K562 (cell line): ENCODE results near the gene ZNF439. TPM values are rescaled to one million over a fixed set of nuclear protein-coding genes. Genes with fewer than 3 reads are reported as not detected.

Source experiments
- ATAC-seq: fragments of 200-7000 bp; cut with Tn5 transposase; 3 replicates; pipeline ENCODE4 v1.9.1; 2020; ENCODE audit warnings: moderate library complexity
- BruUV-seq: library from RNA; stranded (reverse); fragments of 400-500 nt; replicated peaks from 2 replicates; lab custom pipeline; 2021; lab: Mats Ljungman, UMichigan
- CTCF ChIA-PET: fragments of 300-600 bp; formaldehyde crosslinking; extraction: SDS; loops from one replicate; lab custom pipeline; 2021; ENCODE audit warnings: low intra/inter-chr PET ratio; lab: Yijun Ruan, JAX
- POLR2A ChIA-PET: fragments of 300-600, 350-650 bp; sonication (Branson Sonifier 250); formaldehyde crosslinking; extraction: SDS; loops from one replicate; lab custom pipeline; 2021; ENCODE audit warnings: antibody characterized with exemption, inconsistent platforms; lab: Yijun Ruan, JAX
- DNase-seq, 4 experiments: peaks; one replicate each; pipeline versions ENCODE4 v3.0.0 to v3.0.0-alpha.2; 2011 to 2018; ENCODE audit warnings: low spot score in 3 of 4, mixed read lengths in 3 of 4; ENCODE audit errors: extremely low read depth in 1 of 4
- FAIRE-seq: peaks from 2 replicates; lab custom pipeline; 2011; peaks lifted over from hg19 to GRCh38; lab: Jason Lieb, UNC
- H2AFZ ChIP-seq: 2 replicates; pipeline ENCODE4 v1.6.0; 2011; ENCODE audit warnings: low read depth, low read length, control low read depth, inconsistent platforms
- H3K27ac ChIP-seq: fragments of 200-600 bp; 3 replicates; pipeline ENCODE4 v1.8.0; 2011; ENCODE audit warnings: low read depth, mild to moderate bottlenecking, control low read depth, inconsistent platforms, low read length, moderate library complexity, mixed read lengths; ENCODE audit errors: extremely low read depth
- H3K27me3 ChIP-seq, 2 experiments: fragments of 300-600 bp in 1 of 2; 2 replicates in 1 of 2; 3 replicates in 1 of 2; pipeline versions ENCODE4 v1.6.0 to v1.8.0; 2011; ENCODE audit warnings: inconsistent platforms in 2 of 2, low read length in 2 of 2, mild to moderate bottlenecking in 1 of 2, mixed read lengths in 1 of 2, moderate library complexity in 1 of 2; ENCODE audit not compliant: control insufficient read depth in 2 of 2, insufficient read depth in 2 of 2
- H3K36me3 ChIP-seq: fragments of 300-600 bp; 3 replicates; pipeline ENCODE4 v1.8.0; 2011; ENCODE audit warnings: mild to moderate bottlenecking, low read length, inconsistent platforms; ENCODE audit not compliant: control insufficient read depth, insufficient read depth
- H3K4me1 ChIP-seq, 2 experiments: fragments of 200-600 bp in 1 of 2; replicated peaks in 1 of 2; 2 replicates in 1 of 2; 3 replicates in 1 of 2; pipeline versions ENCODE4 v1.5.1 to v1.8.0; 2011; ENCODE audit warnings: inconsistent platforms in 2 of 2, low read length in 2 of 2, mild to moderate bottlenecking in 1 of 2, mixed read lengths in 1 of 2, moderate library complexity in 1 of 2; ENCODE audit not compliant: control insufficient read depth in 2 of 2, insufficient read depth in 2 of 2
- H3K4me2 ChIP-seq: 2 replicates; pipeline ENCODE4 v1.6.1; 2011; ENCODE audit warnings: low read length, control low read depth, inconsistent platforms, mixed read lengths; ENCODE audit not compliant: insufficient read depth
- H3K4me3 ChIP-seq: fragments of 200-600 bp; sonication (generic), shearing (Covaris generic); 2 replicates; pipeline ENCODE4 v1.5.1; 2016; ENCODE audit warnings: control low read depth, inconsistent platforms
- H3K79me2 ChIP-seq: fragments of 200-600 bp; 3 replicates; pipeline ENCODE4 v1.8.0; 2011; ENCODE audit warnings: low read length, inconsistent platforms; ENCODE audit not compliant: control insufficient read depth, insufficient read depth
- H3K9ac ChIP-seq, 2 experiments: 2 replicates each; pipeline versions ENCODE4 v1.6.0 to v1.6.1; 2011; ENCODE audit warnings: low read depth in 2 of 2, low read length in 2 of 2, control low read depth in 1 of 2, inconsistent platforms in 1 of 2, mild to moderate bottlenecking in 1 of 2, mixed read lengths in 1 of 2; ENCODE audit not compliant: insufficient read depth in 1 of 2
- H3K9me1 ChIP-seq: one replicate; pipeline ENCODE4 v1.6.0; 2011; ENCODE audit warnings: inconsistent platforms, mild to moderate bottlenecking, low read length, moderate library complexity; ENCODE audit not compliant: control insufficient read depth, insufficient read depth
- H3K9me3 ChIP-seq: replicated peaks from 2 replicates; pipeline ENCODE4 v1.5.1; 2011; ENCODE audit warnings: low read depth, low read length, inconsistent platforms; ENCODE audit not compliant: control insufficient read depth, insufficient read depth
- H4K20me1 ChIP-seq: replicated peaks from 2 replicates; pipeline ENCODE4 v1.6.1; 2011; ENCODE audit warnings: low read length, inconsistent platforms, mixed read lengths; ENCODE audit not compliant: control insufficient read depth, insufficient read depth
- CBX3 ChIP-seq, 2 experiments: IDR thresholded peaks; 1 replicate in 1 of 2; 2 replicates in 1 of 2; pipeline ENCODE4 v1.6.1; 2012; ENCODE audit warnings: inconsistent platforms in 2 of 2, low read length in 2 of 2, borderline replicate concordance in 1 of 2, control low read depth in 1 of 2
- CBX5 ChIP-seq: IDR thresholded peaks from 2 replicates; pipeline ENCODE4 v1.6.1; 2014; ENCODE audit warnings: low read depth, borderline replicate concordance
- DDX20 ChIP-seq: fragments of 450-650 bp; IDR thresholded peaks from 2 replicates; pipeline ENCODE4 v1.6.1; 2016; ENCODE audit warnings: missing genetic modification characterization, low read depth, mild to moderate bottlenecking, missing compliant biosample characterization, moderate library complexity
- EGR1 ChIP-seq: fragments of 450-650 bp; conservative IDR thresholded peaks from 2 replicates; pipeline ENCODE4 v1.6.1; 2017; ENCODE audit warnings: mild to moderate bottlenecking
- PML ChIP-seq: IDR thresholded peaks from 2 replicates; pipeline ENCODE4 v1.6.1; 2012; ENCODE audit warnings: low read length, inconsistent platforms
- PPARD ChIP-seq: fragments of 250-450 bp; sonication (Bioruptor Pico); IDR thresholded peaks from 2 replicates; pipeline ENCODE4 v1.8.0; 2022; ENCODE audit warnings: inconsistent platforms, mild to moderate bottlenecking, moderate library complexity
- ZNF280A ChIP-seq: fragments of 450-650 bp; IDR thresholded peaks from 2 replicates; pipeline ENCODE4 v1.6.1; 2018; ENCODE audit warnings: mild to moderate bottlenecking, low read depth; ENCODE audit not compliant: partially characterized antibody
- ZNF551 ChIP-seq: fragments of 250-450 bp; sonication (Bioruptor Pico); IDR thresholded peaks from 2 replicates; pipeline ENCODE4 v1.5.0; 2021; ENCODE audit warnings: mild to moderate bottlenecking, moderate library complexity
- WGBS: fragments of 100-300 bp; shearing (Covaris generic); methylation state at CpG from one replicate; pipeline ENCODE4 v1.1.6; 2016; ENCODE audit warnings: low coverage, mixed read lengths; ENCODE audit not compliant: insufficient coverage; ENCODE audit errors: missing lambda C conversion rate; 5-methylcytosine and 5-hydroxymethylcytosine counted together
- in situ Hi-C: fragments of 300-500 bp; cut with MboI; formaldehyde crosslinking; loops from 4 replicates; pipeline ENCODE4 v1.15.0; 2018; ENCODE audit warnings: inconsistent platforms, mixed read lengths
- intact Hi-C: fragments of 100-400 bp; cut with micrococcal nuclease; formaldehyde crosslinking; loops from 2 replicates; pipeline ENCODE4 v1.14.2; 2022
- polyA plus RNA-seq, 8 experiments: library from polyadenylated mRNA; depleted of rRNA in 4 of 8; stranded (reverse) in 5 of 8; unstranded in 3 of 8; fragments of >200 nt; fragmentation: Nextera tagmentation in 2 of 8; fragmentation: Illumina TruSeq in 1 of 8; extraction: Ambion mirVana in 2 of 8; extraction: Trizol in 1 of 8; gene quantifications; 2 replicates each; pipeline versions ENCODE4 v1.2.1 to v1.2.3, GENCODE V29; 2011 to 2014; ENCODE audit warnings: inconsistent platforms in 1 of 8, missing spikeins in 1 of 8
- total RNA-seq, 7 experiments: library from RNA; depleted of rRNA in 6 of 7; stranded (reverse); fragments of >200 nt in 6 of 7; fragmentation: Illumina TruSeq in 2 of 7; extraction: Trizol in 2 of 7; gene quantifications; 2 replicates each; pipeline versions ENCODE4 v1.2.1 to v1.2.3, GENCODE V29; 2011 to 2021; ENCODE audit warnings: low replicate concordance in 1 of 7
- TF ChIP-seq, protein P1 (sequence below): fragments of 250-450 bp; sonication (Bioruptor Pico); IDR thresholded peaks from 2 replicates; pipeline ENCODE4 v1.8.0; 2022; ENCODE audit warnings: moderate library complexity, mild to moderate bottlenecking, inconsistent platforms

Gene ZNF439
- total and polyA plus RNA-seq, 9 of the 15 experiments (the other 6 are each of a cell fraction or from before 2014, with no cell fraction given), result 0.04 to 0.18 (median 0.10) TPM; not detected in 3

- Histone ChIP-seq H3K4me1 (no peaks in the 10 kb centered on the region), H3K4me3 (no peak overlapping the region), H3K27me3 (no peaks in the 10 kb centered on the region; a peak in 2 of 5 replicates), H3K9me3 (peaks cover 6% of the 10 kb centered on the region), H3K9ac (no peak overlapping the region), H3K27ac (no peak overlapping the region), H3K36me3 (no peaks in the 10 kb centered on the region), H3K4me2 (no peak overlapping the region), H3K79me2 (no peaks in the 10 kb centered on the region), H4K20me1 (no peaks in the 10 kb centered on the region), H3K9me1 (no peaks in the 10 kb centered on the region), H2AFZ (no peak overlapping the region)
- in situ Hi-C loops, result no loop called here
- no peak for TF ChIP-seq EGR1
- no peak for TF ChIP-seq DDX20 (tag)
- no peak for TF ChIP-seq ZNF551 (CRISPR knock-in tag)
- TF ChIP-seq PML, result no peak
- TF ChIP-seq CBX5, result no peak
- TF ChIP-seq, protein P1, sequence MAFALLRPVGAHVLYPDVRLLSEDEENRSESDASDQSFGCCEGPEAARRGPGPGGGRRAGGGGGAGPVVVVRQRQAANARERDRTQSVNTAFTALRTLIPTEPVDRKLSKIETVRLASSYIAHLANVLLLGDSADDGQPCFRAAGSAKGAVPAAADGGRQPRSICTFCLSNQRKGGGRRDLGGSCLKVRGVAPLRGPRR, result no peak
- TF ChIP-seq ZNF280A, result peak; percentile 77
- TF ChIP-seq CBX3 (IDR thresholded peaks at IDR 0.05; ENCODE audit: borderline replicate concordance in 1 of 2, low read length in 2 of 2), result peak in 1 of 2 experiments; percentile 62; a peak in 1 of 3 replicates
- TF ChIP-seq PPARD (CRISPR knock-in tag), result no peak
- ATAC-seq (no peak), FAIRE-seq (no peak), DNase-seq (no peak)
- 38% methylated on average over 12 of the region's 12 CpGs for WGBS
- intact Hi-C loops, result loop anchor here (2.0 kb wide), 2 partner anchors 108 to 178 kb away; no protein-coding TSS in a partner anchor
- CTCF ChIA-PET, result interaction anchor here (1.7 to 1.9 kb wide), 2 partner anchors 108 to 261 kb away, joined by 7 to 8 read pairs; no protein-coding TSS in a partner anchor
- POLR2A ChIA-PET, result interaction anchor here (1.0 kb wide), 1 partner anchor 11 kb away, joined by 4 read pairs; no protein-coding TSS in a partner anchor
- no TSS peak for BruUV-seq
These were observed 32.1 kb downstream of the ZNF439 start for GRCh38 chr19:11880598-11880997.
